Immature natural killer cell (primary cell): ENCODE data around the gene GAP43. TPM values are rescaled to one million over a fixed set of nuclear protein-coding genes. Genes with fewer than 3 reads are reported as not detected.
"Not testable (repeated sequence)": the region's sequence is repeated elsewhere in the genome, so short reads cannot be mapped to it uniquely, and the experiment has no call there.

Experiments used
- DNase-seq, 3 donors: peaks; one replicate each; pipeline ENCODE4 v3.0.0; 2022; ENCODE audit warnings: mixed read lengths in 1 of 3
- H3K27ac Mint-ChIP-seq, 6 donors: one replicate each; pipeline ENCODE4 v1.8.0; 2020; ENCODE audit warnings: mixed read lengths in 6 of 6, mild to moderate bottlenecking in 5 of 6, inconsistent platforms in 4 of 6, moderate library complexity in 3 of 6
- H3K27me3 Mint-ChIP-seq, 3 donors: one replicate each; pipeline ENCODE4 v1.8.0; 2020 to 2021; ENCODE audit warnings: low read depth in 3 of 3, mild to moderate bottlenecking in 3 of 3, mixed read lengths in 3 of 3, moderate library complexity in 3 of 3, inconsistent platforms in 1 of 3
- H3K36me3 Mint-ChIP-seq, 3 donors: one replicate each; pipeline ENCODE4 v1.8.0; 2020; ENCODE audit warnings: mixed read lengths in 3 of 3, inconsistent platforms in 2 of 3, mild to moderate bottlenecking in 2 of 3
- H3K4me1 Mint-ChIP-seq, 2 donors: one replicate each; pipeline ENCODE4 v1.8.0; 2020; ENCODE audit warnings: inconsistent platforms in 2 of 2, mild to moderate bottlenecking in 2 of 2, mixed read lengths in 2 of 2, moderate library complexity in 1 of 2
- H3K4me3 Mint-ChIP-seq, 5 donors: one replicate each; pipeline ENCODE4 v1.8.0; 2020; ENCODE audit warnings: mild to moderate bottlenecking in 5 of 5, mixed read lengths in 5 of 5, inconsistent platforms in 3 of 5, moderate library complexity in 3 of 5
- H3K9me3 Mint-ChIP-seq, 6 donors: one replicate each; pipeline ENCODE4 v1.8.0; 2020; ENCODE audit warnings: mild to moderate bottlenecking in 6 of 6, mixed read lengths in 6 of 6, inconsistent platforms in 4 of 6, moderate library complexity in 3 of 6
- polyA plus RNA-seq, 3 donors: library from polyadenylated mRNA; unstranded; fragments of 300-500 nt; fragmentation: Illumina TruSeq; gene quantifications; one replicate each; pipeline ENCODE4 v1.2.3, GENCODE V29; 2021

GAP43 gene
- polyA plus RNA-seq, 3 donors from 2014 or later, result not detected

DNA sequence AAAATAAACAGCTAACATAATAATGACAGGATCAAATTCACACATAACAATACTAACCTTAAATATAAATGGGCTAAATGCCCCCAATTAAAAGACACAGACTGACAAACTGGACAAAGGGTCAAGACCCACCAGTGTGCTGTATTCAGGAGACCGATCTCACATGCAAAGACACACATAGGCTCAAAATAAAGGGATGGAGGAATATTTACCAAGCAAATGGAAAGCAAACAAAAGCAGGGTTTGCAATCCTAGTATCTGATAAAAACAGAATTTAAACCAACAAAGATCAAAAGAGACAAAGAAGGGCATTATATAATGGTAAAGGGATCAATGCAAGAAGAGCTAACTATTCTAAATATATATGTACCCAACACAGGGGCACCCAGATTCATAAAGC lies 129.7 kb downstream of the GAP43 start:
- not testable (repeated sequence) for DNase-seq, H3K4me3 Mint-ChIP-seq, H3K27ac Mint-ChIP-seq, H3K4me1 Mint-ChIP-seq, H3K9me3 Mint-ChIP-seq, H3K36me3 Mint-ChIP-seq
- H3K27me3 Mint-ChIP-seq, result peaks cover 1 to 12% (median 2%) of the 10 kb centered on the region in 3 donors

- H3K4me1 Mint-ChIP-seq, result no peaks in the 10 kb centered on the region
- H3K9me3 Mint-ChIP-seq, result no peaks in the 10 kb centered on the region
Measured at GRCh38 chr3:115758076-115758763, 134.9 kb downstream of the GAP43 start.

DNA sequence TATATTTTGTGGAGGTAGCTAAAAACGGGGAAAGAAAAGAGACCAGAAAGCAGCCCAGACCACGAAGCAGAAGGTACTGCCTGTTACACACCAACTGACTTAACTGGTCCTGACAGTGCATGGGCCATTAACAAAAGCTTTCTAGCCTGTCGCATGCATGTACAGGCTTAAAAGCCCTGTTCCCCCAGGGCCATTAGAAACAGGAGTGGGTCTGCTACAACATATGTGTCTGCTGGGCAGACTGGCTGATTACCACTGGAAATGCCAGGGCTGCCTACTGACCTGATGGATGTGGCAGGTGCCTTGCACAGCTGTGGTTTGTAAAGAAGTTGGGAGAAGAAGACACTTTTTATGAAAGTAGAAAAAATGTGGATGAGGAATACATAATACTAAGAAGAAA lies 137.4 kb downstream of the GAP43 start:
- no peaks in the 10 kb centered on the region for H3K4me1 Mint-ChIP-seq
- H3K27me3 Mint-ChIP-seq, result peaks cover 3 to 9% (median 4%) of the 10 kb centered on the region in 3 donors
- no peak overlapping the region for H3K4me3 Mint-ChIP-seq
- H3K36me3 Mint-ChIP-seq, result no peaks in the 10 kb centered on the region
- H3K27ac Mint-ChIP-seq, result no peak overlapping the region
- H3K9me3 Mint-ChIP-seq, result no peaks in the 10 kb centered on the region
- DNase-seq, result no peak

More at GRCh38 chr3:115758076-115758763, 134.9 kb downstream of the GAP43 start:
- Mint-ChIP-seq H3K36me3 (no peaks in the 10 kb centered on the region), H3K4me3 (no peak overlapping the region), H3K27ac (no peak overlapping the region), H3K27me3 (peaks cover 3 to 16% (median 3%) of the 10 kb centered on the region in 3 donors)
- DNase-seq, result no peak

GRCh38 chr3:115761927-115762305 lies 138.6 kb downstream of the GAP43 start:
- no peak for DNase-seq
- Mint-ChIP-seq H3K4me3 (no peak overlapping the region), H3K36me3 (no peaks in the 10 kb centered on the region), H3K4me1 (no peaks in the 10 kb centered on the region), H3K27me3 (peaks cover 2 to 8% (median 4%) of the 10 kb centered on the region in 3 donors), H3K9me3 (no peaks in the 10 kb centered on the region), H3K27ac (no peak overlapping the region)

DNA sequence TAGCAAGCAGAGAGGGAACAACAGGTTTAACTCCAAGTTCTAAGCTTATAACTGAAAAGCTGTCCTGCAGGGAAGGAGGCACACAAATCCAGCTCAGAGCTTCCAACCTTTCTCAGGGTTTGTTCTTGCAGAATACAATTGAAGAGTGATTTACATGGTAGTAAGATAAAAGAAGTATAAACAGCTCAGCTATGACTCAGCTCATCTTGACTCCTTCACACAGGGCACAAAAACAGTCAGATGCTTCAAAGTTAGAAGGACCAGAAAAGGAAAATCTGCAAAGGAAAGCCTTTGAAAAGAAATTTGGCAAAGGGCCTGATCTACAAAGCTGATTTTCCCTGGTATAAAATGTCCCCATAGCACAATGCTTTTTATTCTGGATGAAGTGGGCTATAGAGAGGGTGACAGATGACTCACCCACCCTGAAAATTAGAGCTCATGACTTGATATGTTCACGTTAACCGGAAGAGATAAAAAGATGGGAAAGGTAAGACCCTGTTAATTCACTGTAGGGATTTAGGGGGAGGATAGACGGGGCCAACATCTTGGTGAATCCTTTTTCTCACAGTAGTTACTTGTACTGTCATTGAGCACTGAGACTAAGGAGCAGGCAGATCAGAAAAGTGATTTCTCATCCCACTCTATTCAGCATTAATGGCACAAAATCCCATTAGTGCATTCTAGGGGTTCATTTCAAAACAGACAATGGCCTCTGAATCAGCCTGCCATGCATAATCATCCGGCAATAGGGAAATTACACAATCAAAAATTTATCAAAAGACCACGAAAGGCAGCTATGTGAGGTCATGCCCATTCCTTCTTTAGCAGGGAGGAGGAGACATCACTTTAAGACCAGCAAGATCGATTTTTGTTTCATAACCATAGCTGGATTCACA lies 143.5 kb downstream of the GAP43 start:
- Mint-ChIP-seq H3K9me3 (no peaks in the 10 kb centered on the region), H3K36me3 (no peaks in the 10 kb centered on the region)
- DNase-seq, result no peak

GRCh38 chr3:115768661-115769060 lies 145.4 kb downstream of the GAP43 start:
- Mint-ChIP-seq H3K27ac (no peak overlapping the region), H3K4me1 (no peaks in the 10 kb centered on the region), H3K4me3 (no peak overlapping the region), H3K27me3 (peaks cover 0 to 6% (median 3%) of the 10 kb centered on the region in 3 donors), H3K9me3 (no peaks in the 10 kb centered on the region), H3K36me3 (no peaks in the 10 kb centered on the region)
- DNase-seq, result no peak

More for the DNA sequence above, 143.5 kb downstream of the GAP43 start:
- Mint-ChIP-seq H3K27me3 (peaks cover 0 to 8% (median 5%) of the 10 kb centered on the region in 3 donors), H3K27ac (no peak overlapping the region), H3K4me1 (no peaks in the 10 kb centered on the region), H3K4me3 (no peak overlapping the region)
